Neural cell (in vitro differentiated cells): ENCODE measurements around the gene BRINP2.

ENCODE experiments used
- EP300 ChIP-seq: fragments of 450-650 bp; conservative IDR thresholded peaks from 2 replicates; pipeline ENCODE4 v1.6.1; 2014; ENCODE audit warnings: antibody characterized with exemption, mild to moderate bottlenecking, moderate library complexity; ENCODE audit not compliant: poor library complexity, severe bottlenecking
- EZH2 ChIP-seq: fragments of 200-600, 300-800 bp; shearing (Covaris generic), sonication (generic); IDR thresholded peaks from 2 replicates; pipeline ENCODE4 v1.6.1; 2014; ENCODE audit warnings: antibody characterized with exemption, low read length, borderline replicate concordance, mild to moderate bottlenecking; ENCODE audit not compliant: insufficient read depth, poor library complexity, severe bottlenecking
- MXI1 ChIP-seq: fragments of 450-650 bp; conservative IDR thresholded peaks from 2 replicates; pipeline ENCODE4 v1.6.1; 2014; ENCODE audit warnings: antibody characterized with exemption, mild to moderate bottlenecking; ENCODE audit not compliant: poor library complexity, severe bottlenecking
- POLR2AphosphoS5 ChIP-seq: IDR thresholded peaks from 2 replicates; pipeline ENCODE4 v1.6.1; 2012
- RAD21 ChIP-seq: fragments of 450-650 bp; conservative IDR thresholded peaks from 2 replicates; pipeline ENCODE4 v1.6.1; 2014; ENCODE audit warnings: antibody characterized with exemption, mild to moderate bottlenecking, moderate library complexity
- SMC3 ChIP-seq: fragments of 450-650 bp; conservative IDR thresholded peaks from 2 replicates; pipeline ENCODE4 v1.6.1; 2014; ENCODE audit warnings: antibody characterized with exemption, mild to moderate bottlenecking, moderate library complexity; ENCODE audit not compliant: poor library complexity
- TAF1 ChIP-seq: IDR thresholded peaks from 2 replicates; pipeline ENCODE4 v1.6.1; 2012; ENCODE audit warnings: low read depth
- TF ChIP-seq, protein P1 (sequence below): fragments of 450-650 bp; IDR thresholded peaks from 2 replicates; pipeline ENCODE4 v1.5.1; 2014; ENCODE audit warnings: antibody characterized with exemption, mild to moderate bottlenecking, moderate library complexity; ENCODE audit not compliant: poor library complexity, severe bottlenecking
- TF ChIP-seq, protein P2 (sequence below): IDR thresholded peaks from 2 replicates; pipeline ENCODE4 v1.6.1; 2012; ENCODE audit warnings: borderline replicate concordance

DNA sequence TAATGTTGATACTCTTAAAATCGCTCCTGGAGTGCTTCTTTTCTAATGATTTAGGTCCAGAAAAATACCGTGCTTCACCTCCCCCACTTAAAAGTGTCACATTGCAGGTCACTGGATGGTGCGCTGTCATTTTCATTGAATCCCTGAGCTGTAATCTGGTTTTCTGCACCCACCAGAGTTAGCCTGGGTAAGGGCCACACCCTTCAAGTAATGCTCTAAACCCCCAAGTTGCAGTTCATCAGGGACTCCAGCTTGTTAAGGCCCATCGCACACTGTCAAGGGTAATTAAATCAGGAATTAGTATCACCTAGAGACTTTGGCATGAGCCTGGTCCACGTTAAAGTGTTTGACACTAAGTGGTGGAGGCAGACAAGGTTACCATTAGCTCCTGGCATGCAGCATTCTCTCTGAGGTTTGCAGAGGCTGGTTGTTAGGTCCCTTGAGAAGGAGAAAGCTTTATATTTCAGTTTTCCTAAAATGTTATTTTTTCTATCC, 40.3 kb upstream of the BRINP2 start:
- TF ChIP-seq EZH2 (no peak), RAD21 (no peak), EP300 (no peak), MXI1 (no peak), TAF1 (no peak), POLR2AphosphoS5 (no peak), SMC3 (no peak)
- TF ChIP-seq, protein P1, sequence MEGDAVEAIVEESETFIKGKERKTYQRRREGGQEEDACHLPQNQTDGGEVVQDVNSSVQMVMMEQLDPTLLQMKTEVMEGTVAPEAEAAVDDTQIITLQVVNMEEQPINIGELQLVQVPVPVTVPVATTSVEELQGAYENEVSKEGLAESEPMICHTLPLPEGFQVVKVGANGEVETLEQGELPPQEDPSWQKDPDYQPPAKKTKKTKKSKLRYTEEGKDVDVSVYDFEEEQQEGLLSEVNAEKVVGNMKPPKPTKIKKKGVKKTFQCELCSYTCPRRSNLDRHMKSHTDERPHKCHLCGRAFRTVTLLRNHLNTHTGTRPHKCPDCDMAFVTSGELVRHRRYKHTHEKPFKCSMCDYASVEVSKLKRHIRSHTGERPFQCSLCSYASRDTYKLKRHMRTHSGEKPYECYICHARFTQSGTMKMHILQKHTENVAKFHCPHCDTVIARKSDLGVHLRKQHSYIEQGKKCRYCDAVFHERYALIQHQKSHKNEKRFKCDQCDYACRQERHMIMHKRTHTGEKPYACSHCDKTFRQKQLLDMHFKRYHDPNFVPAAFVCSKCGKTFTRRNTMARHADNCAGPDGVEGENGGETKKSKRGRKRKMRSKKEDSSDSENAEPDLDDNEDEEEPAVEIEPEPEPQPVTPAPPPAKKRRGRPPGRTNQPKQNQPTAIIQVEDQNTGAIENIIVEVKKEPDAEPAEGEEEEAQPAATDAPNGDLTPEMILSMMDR = no peak
- TF ChIP-seq, protein P2, sequence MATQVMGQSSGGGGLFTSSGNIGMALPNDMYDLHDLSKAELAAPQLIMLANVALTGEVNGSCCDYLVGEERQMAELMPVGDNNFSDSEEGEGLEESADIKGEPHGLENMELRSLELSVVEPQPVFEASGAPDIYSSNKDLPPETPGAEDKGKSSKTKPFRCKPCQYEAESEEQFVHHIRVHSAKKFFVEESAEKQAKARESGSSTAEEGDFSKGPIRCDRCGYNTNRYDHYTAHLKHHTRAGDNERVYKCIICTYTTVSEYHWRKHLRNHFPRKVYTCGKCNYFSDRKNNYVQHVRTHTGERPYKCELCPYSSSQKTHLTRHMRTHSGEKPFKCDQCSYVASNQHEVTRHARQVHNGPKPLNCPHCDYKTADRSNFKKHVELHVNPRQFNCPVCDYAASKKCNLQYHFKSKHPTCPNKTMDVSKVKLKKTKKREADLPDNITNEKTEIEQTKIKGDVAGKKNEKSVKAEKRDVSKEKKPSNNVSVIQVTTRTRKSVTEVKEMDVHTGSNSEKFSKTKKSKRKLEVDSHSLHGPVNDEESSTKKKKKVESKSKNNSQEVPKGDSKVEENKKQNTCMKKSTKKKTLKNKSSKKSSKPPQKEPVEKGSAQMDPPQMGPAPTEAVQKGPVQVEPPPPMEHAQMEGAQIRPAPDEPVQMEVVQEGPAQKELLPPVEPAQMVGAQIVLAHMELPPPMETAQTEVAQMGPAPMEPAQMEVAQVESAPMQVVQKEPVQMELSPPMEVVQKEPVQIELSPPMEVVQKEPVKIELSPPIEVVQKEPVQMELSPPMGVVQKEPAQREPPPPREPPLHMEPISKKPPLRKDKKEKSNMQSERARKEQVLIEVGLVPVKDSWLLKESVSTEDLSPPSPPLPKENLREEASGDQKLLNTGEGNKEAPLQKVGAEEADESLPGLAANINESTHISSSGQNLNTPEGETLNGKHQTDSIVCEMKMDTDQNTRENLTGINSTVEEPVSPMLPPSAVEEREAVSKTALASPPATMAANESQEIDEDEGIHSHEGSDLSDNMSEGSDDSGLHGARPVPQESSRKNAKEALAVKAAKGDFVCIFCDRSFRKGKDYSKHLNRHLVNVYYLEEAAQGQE = no peak
